ENCODE results near the gene LANCL1.

Gene LANCL1

DNA sequence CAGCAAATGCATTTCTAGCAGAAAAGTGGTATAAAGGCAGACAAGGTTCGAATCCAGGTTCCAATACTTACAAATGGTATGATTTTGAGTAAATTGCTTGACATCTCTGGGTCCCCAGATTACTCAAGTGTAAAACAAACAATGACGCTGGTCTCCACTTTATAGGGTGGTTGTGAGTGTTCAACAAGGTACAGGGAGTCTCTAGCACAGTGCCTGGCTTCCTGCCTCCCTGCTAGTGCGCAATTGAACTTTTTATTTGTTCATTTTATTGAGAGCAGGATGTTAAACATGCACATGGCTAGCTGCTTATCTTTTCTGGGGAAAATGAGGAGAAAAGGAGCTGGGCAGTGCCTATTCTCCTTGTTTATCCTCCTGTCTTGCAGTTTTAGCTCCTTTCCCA lies 86.7 kb downstream of the LANCL1 start:
- no peak for DNase-seq (ENCODE audit: low read depth)

- no peak for DNase-seq (ENCODE audit: low read depth)
Measured at GRCh38 chr2:210388148-210388547, 88.4 kb downstream of the LANCL1 start.

GRCh38 chr2:210387074-210387473 lies 89.5 kb downstream of the LANCL1 start:
- DNase-seq (ENCODE audit: low read depth), result no peak

Measured in activated T-cell treated with anti-CD3 and anti-CD28 coated beads for 1 hour (primary cell).